BE2C (cell line): Measurements from ENCODE around the gene CXCL5.

Experiments used
- DNase-seq: peaks from one replicate; pipeline ENCODE4 v3.0.0-alpha.2; 2020
- H3K27me3 ChIP-seq: fragments of 250-450 bp; sonication (Bioruptor Pico); 2 replicates; pipeline ENCODE4 v1.5.1; 2020; ENCODE audit warnings: mild to moderate bottlenecking
- H3K36me3 ChIP-seq: fragments of 250-450 bp; sonication (Bioruptor Pico); 2 replicates; pipeline ENCODE4 v1.5.1; 2020; ENCODE audit warnings: mild to moderate bottlenecking
- H3K4me1 ChIP-seq: fragments of 250-450 bp; sonication (Bioruptor Pico); 2 replicates; pipeline ENCODE4 v1.5.1; 2020
- H3K4me3 ChIP-seq: 2 replicates; pipeline ENCODE4 v1.5.1; 2011; ENCODE audit warnings: low read depth, low read length
- H3K9me3 ChIP-seq: fragments of 250-450 bp; sonication (Bioruptor Pico); 2 replicates; pipeline ENCODE4 v1.5.1; 2020
- CTCF ChIP-seq: IDR thresholded peaks from 2 replicates; pipeline ENCODE4 v1.5.1; 2012; ENCODE audit warnings: mild to moderate bottlenecking, low read depth, low read length

Gene CXCL5

GRCh38 chr4:74023709-74024108 lies 25.2 kb upstream of the CXCL5 start:
- no peak overlapping the region for H3K4me3 ChIP-seq
- DNase-seq, result no peak
- TF ChIP-seq CTCF, result no peak
- no peaks in the 10 kb centered on the region for H3K4me1 ChIP-seq
- no peaks in the 10 kb centered on the region for H3K9me3 ChIP-seq
- H3K36me3 ChIP-seq, result no peaks in the 10 kb centered on the region
- no peaks in the 10 kb centered on the region for H3K27me3 ChIP-seq

- no peaks in the 10 kb centered on the region for H3K27me3 ChIP-seq
- no peaks in the 10 kb centered on the region for H3K9me3 ChIP-seq
- H3K4me3 ChIP-seq, result no peak overlapping the region
- H3K4me1 ChIP-seq, result no peaks in the 10 kb centered on the region
- no peak for DNase-seq
- no peaks in the 10 kb centered on the region for H3K36me3 ChIP-seq
- TF ChIP-seq CTCF, result no peak
Observed at GRCh38 chr4:74021601-74022000, 23.1 kb upstream of the CXCL5 start.

GRCh38 chr4:74018771-74019170 lies 20.3 kb upstream of the CXCL5 start:
- no peaks in the 10 kb centered on the region for H3K4me1 ChIP-seq
- H3K27me3 ChIP-seq, result no peaks in the 10 kb centered on the region
- H3K4me3 ChIP-seq, result no peak overlapping the region
- no peaks in the 10 kb centered on the region for H3K9me3 ChIP-seq
- H3K36me3 ChIP-seq, result no peaks in the 10 kb centered on the region
- no peak for TF ChIP-seq CTCF
- DNase-seq, result no peak

GRCh38 chr4:74018116-74018515 lies 19.6 kb upstream of the CXCL5 start:
- no peak overlapping the region for H3K4me3 ChIP-seq
- H3K9me3 ChIP-seq, result no peaks in the 10 kb centered on the region
- no peaks in the 10 kb centered on the region for H3K27me3 ChIP-seq
- TF ChIP-seq CTCF, result no peak
- no peaks in the 10 kb centered on the region for H3K4me1 ChIP-seq
- DNase-seq, result no peak
- no peaks in the 10 kb centered on the region for H3K36me3 ChIP-seq

- DNase-seq, result no peak
- no peak overlapping the region for H3K4me3 ChIP-seq
- no peak for TF ChIP-seq CTCF
- H3K9me3 ChIP-seq, result no peaks in the 10 kb centered on the region
- no peaks in the 10 kb centered on the region for H3K27me3 ChIP-seq
- H3K4me1 ChIP-seq, result no peaks in the 10 kb centered on the region
- no peaks in the 10 kb centered on the region for H3K36me3 ChIP-seq
Observed at GRCh38 chr4:74016068-74016467, 17.6 kb upstream of the CXCL5 start.

GRCh38 chr4:74015126-74015780 lies 16.8 kb upstream of the CXCL5 start:
- Histone ChIP-seq H3K4me1 (no peaks in the 10 kb centered on the region), H3K27me3 (no peaks in the 10 kb centered on the region)

More at GRCh38 chr4:74015126-74015780, 16.8 kb upstream of the CXCL5 start:
- H3K4me3 ChIP-seq, result no peak overlapping the region
- H3K9me3 ChIP-seq, result no peaks in the 10 kb centered on the region
- H3K36me3 ChIP-seq, result no peaks in the 10 kb centered on the region
- no peak for TF ChIP-seq CTCF
- no peak for DNase-seq
